GM03348 (cell line): Measurements from ENCODE around the gene GALR3.

ENCODE experiments used
- DNase-seq: peaks from one replicate; pipeline ENCODE4 v3.0.0; 2012; ENCODE audit warnings: low spot score

Gene GALR3

DNA sequence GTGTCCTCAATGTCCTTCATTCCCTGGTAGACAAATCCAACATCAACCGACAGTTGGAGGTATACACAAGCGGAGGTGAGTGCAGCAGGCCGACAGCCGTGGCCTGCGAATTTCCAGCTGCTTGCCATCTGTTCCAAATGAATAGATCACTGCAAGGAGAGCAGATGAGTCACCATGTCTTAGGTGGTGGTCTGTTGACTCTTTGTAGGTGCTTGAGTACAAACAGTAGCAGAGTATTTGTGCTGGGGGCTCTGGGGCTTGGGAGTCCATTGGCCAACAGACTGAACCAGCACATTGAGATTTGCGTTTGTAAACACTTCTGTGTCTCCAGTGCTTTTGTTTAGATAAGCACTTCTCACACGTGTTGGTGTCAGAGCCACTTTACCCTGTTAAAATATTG, 47.1 kb downstream of the GALR3 start:
- no peak for DNase-seq
